IMR-90 (cell line): ENCODE results near the gene ASCL5. TPM values are rescaled to one million over a fixed set of nuclear protein-coding genes. Genes with fewer than 3 reads are reported as not detected.

Source experiments
- ATAC-seq: fragments of 200-7000 bp; cut with Tn5 transposase; 2 replicates; pipeline ENCODE4 v1.9.1; 2020; ENCODE audit warnings: low read depth, mild to moderate bottlenecking, moderate library complexity
- BruUV-seq: library from RNA; stranded (reverse); fragments of 400-500 nt; replicated peaks from 2 replicates; lab custom pipeline; 2021; lab: Mats Ljungman, UMichigan
- CTCF ChIA-PET: fragments of 300-600 bp; formaldehyde crosslinking; extraction: SDS; loops from one replicate; lab custom pipeline; 2021; ENCODE audit warnings: antibody characterized with exemption; lab: Yijun Ruan, JAX
- POLR2A ChIA-PET: fragments of 300-600 bp; sonication (Branson Sonifier 250); formaldehyde crosslinking; loops from one replicate; lab custom pipeline; 2022; ENCODE audit warnings: antibody characterized with exemption; ENCODE audit not compliant: unreplicated experiment; lab: Charles Lee
- DNase-seq: peaks from one replicate; pipeline ENCODE4 v3.0.0; 2013
- H2AFZ ChIP-seq: replicated peaks from 2 replicates; pipeline ENCODE3; 2013; ENCODE audit warnings: low read length, mild to moderate bottlenecking; ENCODE audit not compliant: poor library complexity
- H2AK5ac ChIP-seq: 2 replicates; pipeline ENCODE4 v1.6.1; 2013; ENCODE audit warnings: low read depth, low read length, inconsistent platforms
- H2AK9ac ChIP-seq: replicated peaks from 2 replicates; pipeline ENCODE3; 2013; ENCODE audit warnings: mild to moderate bottlenecking, low read depth, low read length, moderate library complexity; ENCODE audit not compliant: poor library complexity
- H2BK120ac ChIP-seq: 2 replicates; pipeline ENCODE4 v1.6.1; 2013; ENCODE audit warnings: low read depth, low read length, inconsistent platforms
- H2BK15ac ChIP-seq: 3 replicates; pipeline ENCODE4 v1.6.1; 2013; ENCODE audit warnings: low read depth, low read length, inconsistent platforms
- H2BK20ac ChIP-seq: 2 replicates; pipeline ENCODE4 v1.6.1; 2013; ENCODE audit warnings: low read depth, mild to moderate bottlenecking, inconsistent platforms, low read length, moderate library complexity
- H2BK5ac ChIP-seq: 2 replicates; pipeline ENCODE4 v1.6.1; 2013; ENCODE audit warnings: mild to moderate bottlenecking, low read depth, low read length, inconsistent platforms; ENCODE audit not compliant: poor library complexity, severe bottlenecking
- H3K14ac ChIP-seq: replicated peaks from 2 replicates; pipeline ENCODE4 v1.6.1; 2013; ENCODE audit warnings: low read depth, low read length, inconsistent platforms
- H3K18ac ChIP-seq: 2 replicates; pipeline ENCODE4 v1.6.1; 2013; ENCODE audit warnings: low read depth, low read length, control low read depth
- H3K23ac ChIP-seq: 2 replicates; pipeline ENCODE4 v1.6.1; 2013; ENCODE audit warnings: low read depth, low read length, inconsistent platforms
- H3K27ac ChIP-seq: 2 replicates; pipeline ENCODE4 v1.5.1; 2013; ENCODE audit warnings: mild to moderate bottlenecking, control low read depth, low read length; ENCODE audit not compliant: insufficient read depth
- H3K27me3 ChIP-seq: 2 replicates; pipeline ENCODE4 v1.6.1; 2013; ENCODE audit warnings: low read length; ENCODE audit not compliant: control insufficient read depth, insufficient read depth
- H3K36me3 ChIP-seq: 2 replicates; pipeline ENCODE4 v1.6.1; 2013; ENCODE audit warnings: low read length, mixed read lengths; ENCODE audit not compliant: control insufficient read depth, insufficient read depth
- H3K4ac ChIP-seq: 2 replicates; pipeline ENCODE4 v1.6.1; 2013; ENCODE audit warnings: low read depth, low read length, inconsistent platforms
- H3K4me1 ChIP-seq: 2 replicates; pipeline ENCODE4 v1.6.1; 2013; ENCODE audit warnings: low read length, mixed read lengths; ENCODE audit not compliant: control insufficient read depth, insufficient read depth
- H3K4me2 ChIP-seq: 2 replicates; pipeline ENCODE4 v1.6.1; 2013; ENCODE audit warnings: low read depth, mild to moderate bottlenecking, control low read depth, low read length, moderate library complexity
- H3K4me3 ChIP-seq: 2 replicates; pipeline ENCODE4 v1.5.1; 2013; ENCODE audit warnings: low read depth, mild to moderate bottlenecking, control low read depth, low read length, moderate library complexity; ENCODE audit not compliant: insufficient read depth
- H3K56ac ChIP-seq: 2 replicates; pipeline ENCODE4 v1.6.1; 2013; ENCODE audit warnings: low read length, inconsistent platforms; ENCODE audit not compliant: insufficient read depth; ENCODE audit errors: extremely low read depth
- H3K79me1 ChIP-seq, 2 experiments: 2 replicates each; pipeline ENCODE4 v1.6.1; 2013; ENCODE audit warnings: low read length in 2 of 2, inconsistent platforms in 1 of 2, low read depth in 1 of 2
- H3K9ac ChIP-seq: 2 replicates; pipeline ENCODE4 v1.6.1; 2013; ENCODE audit warnings: low read depth, low read length, control low read depth
- H3K9me1 ChIP-seq: 2 replicates; pipeline ENCODE4 v1.6.1; 2013; ENCODE audit warnings: low read length, inconsistent platforms; ENCODE audit not compliant: insufficient read depth
- H3K9me3 ChIP-seq: 2 replicates; pipeline ENCODE4 v1.6.1; 2013; ENCODE audit warnings: low read length; ENCODE audit not compliant: control insufficient read depth, insufficient read depth
- H4K20me1 ChIP-seq: 2 replicates; pipeline ENCODE4 v1.6.1; 2013; ENCODE audit warnings: low read length, inconsistent platforms; ENCODE audit not compliant: insufficient read depth
- H4K5ac ChIP-seq: 2 replicates; pipeline ENCODE4 v1.6.1; 2013; ENCODE audit warnings: mild to moderate bottlenecking, low read depth, low read length, control low read depth
- H4K8ac ChIP-seq, 2 experiments: 2 replicates each; pipeline ENCODE4 v1.6.1; 2013; ENCODE audit warnings: low read depth in 2 of 2, low read length in 2 of 2, control low read depth in 1 of 2, inconsistent platforms in 1 of 2
- H4K91ac ChIP-seq: 2 replicates; pipeline ENCODE4 v1.6.1; 2013; ENCODE audit warnings: low read depth, low read length, inconsistent platforms; ENCODE audit not compliant: insufficient read depth
- BHLHE40 ChIP-seq: fragments of 150-350 bp; IDR thresholded peaks from 2 replicates; pipeline ENCODE4 v1.6.1; 2016; ENCODE audit warnings: mild to moderate bottlenecking, low read depth, low read length
- CEBPB ChIP-seq: IDR thresholded peaks from 2 replicates; pipeline ENCODE4 v1.6.1; 2012; ENCODE audit warnings: low read depth, low read length, improper control_type of control experiment
- CHD1 ChIP-seq: IDR thresholded peaks from 2 replicates; pipeline ENCODE4 v1.6.1; 2012; ENCODE audit warnings: low read depth, low read length, improper control_type of control experiment
- CTCF ChIP-seq: conservative IDR thresholded peaks from 2 replicates; pipeline ENCODE4 v1.5.1; 2012; ENCODE audit warnings: mild to moderate bottlenecking, low read depth, low read length, improper control_type of control experiment
- FOS ChIP-seq: fragments of 150-350 bp; IDR thresholded peaks from 2 replicates; pipeline ENCODE4 v1.6.1; 2016; ENCODE audit warnings: low read depth, low read length
- MAFK ChIP-seq: IDR thresholded peaks from 2 replicates; pipeline ENCODE4 v1.6.1; 2012; ENCODE audit warnings: low read depth, low read length, improper control_type of control experiment
- MAZ ChIP-seq: IDR thresholded peaks from 2 replicates; pipeline ENCODE4 v1.6.1; 2012; ENCODE audit warnings: low read depth, mild to moderate bottlenecking, low read length, improper control_type of control experiment, moderate library complexity, borderline replicate concordance
- MXI1 ChIP-seq: IDR thresholded peaks from 2 replicates; pipeline ENCODE4 v1.6.1; 2012; ENCODE audit warnings: low read depth, mild to moderate bottlenecking, low read length, moderate library complexity, borderline replicate concordance
- POLR2A ChIP-seq: IDR thresholded peaks from 2 replicates; pipeline ENCODE4 v1.6.1; 2012; ENCODE audit warnings: mild to moderate bottlenecking, low read depth, low read length
- RAD21 ChIP-seq: IDR thresholded peaks from 2 replicates; pipeline ENCODE4 v1.6.1; 2012; ENCODE audit warnings: low read length, improper control_type of control experiment
- RCOR1 ChIP-seq: IDR thresholded peaks from 2 replicates; pipeline ENCODE4 v1.6.1; 2012; ENCODE audit warnings: mild to moderate bottlenecking, low read length, improper control_type of control experiment; ENCODE audit not compliant: insufficient replicate concordance
- RFX5 ChIP-seq: IDR thresholded peaks from 2 replicates; pipeline ENCODE4 v1.8.0; 2012; ENCODE audit warnings: low read depth, mild to moderate bottlenecking, low read length, moderate library complexity
- SMC3 ChIP-seq: fragments of 150-350 bp; IDR thresholded peaks from 2 replicates; pipeline ENCODE4 v1.6.1; 2016; ENCODE audit warnings: low read depth, mild to moderate bottlenecking, antibody characterized with exemption, low read length, moderate library complexity
- USF2 ChIP-seq: fragments of 150-350 bp; IDR thresholded peaks from 2 replicates; pipeline ENCODE4 v1.6.1; 2017; ENCODE audit warnings: mild to moderate bottlenecking, antibody characterized with exemption, low read length, low read depth
- WGBS, 2 experiments: methylation state at CpG; one replicate each; pipeline versions ENCODE4 v1.1.5 to v1.1.7; 2013; ENCODE audit warnings: missing lambda C conversion rate in 2 of 2; ENCODE audit not compliant: insufficient read length in 1 of 2; ENCODE audit errors: extremely low coverage in 2 of 2; 5-methylcytosine and 5-hydroxymethylcytosine counted together
- dilution Hi-C: fragments of 300-500 bp; cut with HindIII; formaldehyde crosslinking; loops from one replicate; pipeline ENCODE4 v1.14.3; 2018; ENCODE audit warnings: low sequenced_read_pairs; ENCODE audit not compliant: unreplicated experiment
- in situ Hi-C: fragments of 300-500 bp; cut with MboI; formaldehyde crosslinking; loops from 3 replicates; pipeline ENCODE4 v1.14.3; 2019; ENCODE audit warnings: low sequenced_read_pairs, inconsistent platforms, mixed read lengths
- intact Hi-C: fragments of 100-400 bp; cut with micrococcal nuclease; formaldehyde crosslinking; loops from 2 replicates; pipeline ENCODE4 v1.10.0; 2022
- polyA plus RNA-seq, 3 experiments: library from polyadenylated mRNA; depleted of rRNA; stranded (reverse); fragments of >200 nt; gene quantifications; 2 replicates each; pipeline ENCODE4 v1.2.3, GENCODE V29; 2012; ENCODE audit warnings: low replicate concordance in 1 of 3
- total RNA-seq: library from RNA; depleted of rRNA; stranded (reverse); fragments of >200 nt; gene quantifications from 2 replicates; pipeline ENCODE4 v1.2.3, GENCODE V29; 2012

The ASCL5 gene
- total and polyA plus RNA-seq, 2 of the 4 experiments (the other 2 are of a cell fraction): not detected

- no TSS peak for BruUV-seq
- Histone ChIP-seq H3K36me3 (no peaks in the 10 kb centered on the region), H3K4me3 (no peak overlapping the region), H4K5ac (no peak overlapping the region), H3K4ac (no peak overlapping the region), H4K8ac (no peak overlapping the region), H3K27me3 (peaks cover 25% of the 10 kb centered on the region), H3K79me1 (no peaks in the 10 kb centered on the region), H3K18ac (no peak overlapping the region), H2AK5ac (no peak overlapping the region), H3K9me3 (no peaks in the 10 kb centered on the region), H2BK20ac (no peak overlapping the region), H2BK120ac (no peak overlapping the region), H3K4me1 (no peaks in the 10 kb centered on the region), H2BK5ac (no peak overlapping the region), H2AK9ac (no peak overlapping the region), H3K23ac (no peak overlapping the region), H4K91ac (no peak overlapping the region), H3K56ac (no peak overlapping the region), H3K27ac (no peak overlapping the region), H4K20me1 (no peaks in the 10 kb centered on the region), H2AFZ (no peak overlapping the region), H3K9me1 (no peaks in the 10 kb centered on the region), H2BK15ac (no peak overlapping the region), H3K4me2 (no peak overlapping the region), H3K9ac (no peak overlapping the region), H3K14ac (no peak overlapping the region)
- dilution Hi-C loops: no loop called here
- TF ChIP-seq MAZ: no peak
- TF ChIP-seq USF2: no peak
- no peak for TF ChIP-seq RAD21
- TF ChIP-seq SMC3: no peak
- TF ChIP-seq CTCF: no peak
- no peak for TF ChIP-seq BHLHE40
- no peak for TF ChIP-seq RFX5
- TF ChIP-seq MAFK: no peak
- no peak for TF ChIP-seq RCOR1
- TF ChIP-seq CHD1: no peak
- no peak for TF ChIP-seq FOS
- no peak for TF ChIP-seq POLR2A
- TF ChIP-seq CEBPB: no peak
- TF ChIP-seq MXI1: no peak
- DNase-seq (no peak), ATAC-seq (no peak)
- in situ Hi-C loops: no loop called here
- WGBS, 2 experiments: no CpG with 5 or more reads among the region's 4 CpGs
- CTCF ChIA-PET: no interaction called here
- intact Hi-C loops: no loop called here
- POLR2A ChIA-PET: no interaction called here
Observed at GRCh38 chr1:201163707-201164106, 36.7 kb upstream of the ASCL5 start.
